H9 (cell line): ENCODE data around the gene FAM76A. TPM values are rescaled to one million over a fixed set of nuclear protein-coding genes. Genes with fewer than 3 reads are reported as not detected.

Experiments
- DNase-seq: peaks from one replicate; pipeline ENCODE4 v3.0.0-alpha.2; 2017
- H2AFZ ChIP-seq: one replicate; pipeline ENCODE4 v1.6.1; 2013; ENCODE audit warnings: mild to moderate bottlenecking, low read length, control low read depth, moderate library complexity
- H2AK5ac ChIP-seq: 2 replicates; pipeline ENCODE4 v1.6.1; 2013; ENCODE audit warnings: low read length, control low read depth, mixed read lengths; ENCODE audit not compliant: insufficient read length
- H2BK120ac ChIP-seq: one replicate; pipeline ENCODE4 v1.6.1; 2013; ENCODE audit warnings: low read depth, mild to moderate bottlenecking, low read length, control low read depth, inconsistent platforms; ENCODE audit not compliant: poor library complexity, severe bottlenecking
- H2BK12ac ChIP-seq: 2 replicates; pipeline ENCODE4 v1.6.1; 2013; ENCODE audit warnings: low read length, control low read depth, mixed read lengths, low read depth; ENCODE audit not compliant: insufficient read length
- H2BK15ac ChIP-seq: 2 replicates; pipeline ENCODE4 v1.6.1; 2013; ENCODE audit warnings: low read depth, low read length, control low read depth
- H2BK20ac ChIP-seq: one replicate; pipeline ENCODE4 v1.6.1; 2013; ENCODE audit warnings: low read depth, mild to moderate bottlenecking, low read length, control low read depth, inconsistent platforms; ENCODE audit not compliant: poor library complexity, severe bottlenecking
- H2BK5ac ChIP-seq: 2 replicates; pipeline ENCODE4 v1.6.1; 2013; ENCODE audit warnings: low read length, control low read depth, mixed read lengths; ENCODE audit not compliant: insufficient read length
- H3K14ac ChIP-seq: 2 replicates; pipeline ENCODE4 v1.6.1; 2013; ENCODE audit warnings: low read length, control low read depth; ENCODE audit not compliant: insufficient read depth
- H3K18ac ChIP-seq: 2 replicates; pipeline ENCODE4 v1.6.1; 2013; ENCODE audit warnings: low read depth, mild to moderate bottlenecking, mixed read lengths, low read length, control low read depth; ENCODE audit not compliant: insufficient read length
- H3K23ac ChIP-seq: 2 replicates; pipeline ENCODE4 v1.6.1; 2013; ENCODE audit warnings: low read length, control low read depth, mixed read lengths, low read depth; ENCODE audit not compliant: insufficient read length
- H3K23me2 ChIP-seq: 2 replicates; pipeline ENCODE4 v1.6.1; 2013; ENCODE audit warnings: low read depth, mild to moderate bottlenecking, mixed read lengths, low read length, control low read depth; ENCODE audit not compliant: insufficient read length, poor library complexity, severe bottlenecking
- H3K27ac ChIP-seq: 2 replicates; pipeline ENCODE4 v1.5.1; 2013; ENCODE audit warnings: low read length, control low read depth, mixed read lengths, low read depth; ENCODE audit not compliant: insufficient read length
- H3K27me3 ChIP-seq: 2 replicates; pipeline ENCODE4 v1.6.1; 2013; ENCODE audit warnings: low read length, control low read depth, inconsistent platforms; ENCODE audit not compliant: insufficient read depth
- H3K4ac ChIP-seq: 2 replicates; pipeline ENCODE4 v1.6.1; 2013; ENCODE audit warnings: low read depth, mild to moderate bottlenecking, control low read depth, inconsistent platforms, low read length, moderate library complexity
- H3K4me1 ChIP-seq: 2 replicates; pipeline ENCODE4 v1.6.1; 2013; ENCODE audit warnings: low read length, control low read depth, inconsistent platforms; ENCODE audit not compliant: insufficient read depth
- H3K4me2 ChIP-seq: 2 replicates; pipeline ENCODE4 v1.6.1; 2013; ENCODE audit warnings: low read length, control low read depth, mixed read lengths; ENCODE audit not compliant: insufficient read length, insufficient read depth
- H3K56ac ChIP-seq: 2 replicates; pipeline ENCODE4 v1.6.1; 2013; ENCODE audit warnings: low read depth, mild to moderate bottlenecking, mixed read lengths, low read length, control low read depth; ENCODE audit not compliant: insufficient read length
- H3K79me1 ChIP-seq: 2 replicates; pipeline ENCODE4 v1.6.1; 2013; ENCODE audit warnings: low read depth, mild to moderate bottlenecking, moderate library complexity, low read length, control low read depth, inconsistent platforms; ENCODE audit not compliant: insufficient read depth, poor library complexity, severe bottlenecking
- H3K79me2 ChIP-seq: 2 replicates; pipeline ENCODE4 v1.6.1; 2013; ENCODE audit warnings: low read length, control low read depth, inconsistent platforms; ENCODE audit not compliant: insufficient read depth
- H3K9ac ChIP-seq: 2 replicates; pipeline ENCODE4 v1.6.1; 2013; ENCODE audit warnings: low read length, control low read depth, mixed read lengths; ENCODE audit not compliant: insufficient read length; ENCODE audit errors: extremely low read depth
- H3K9me3 ChIP-seq: one replicate; pipeline ENCODE4 v1.6.1; 2013; ENCODE audit warnings: low read depth, low read length, inconsistent platforms; ENCODE audit not compliant: control insufficient read depth
- H3T11ph ChIP-seq: one replicate; pipeline ENCODE4 v1.6.1; 2013; ENCODE audit warnings: mild to moderate bottlenecking, low read length, control low read depth, inconsistent platforms
- H4K20me1 ChIP-seq: one replicate; pipeline ENCODE4 v1.6.1; 2013; ENCODE audit not compliant: control insufficient read depth, insufficient read length, insufficient read depth
- H4K5ac ChIP-seq: 2 replicates; pipeline ENCODE4 v1.6.1; 2013; ENCODE audit warnings: low read depth, mild to moderate bottlenecking, mixed read lengths, low read length, control low read depth; ENCODE audit not compliant: insufficient read length
- H4K8ac ChIP-seq: replicated peaks from 2 replicates; pipeline ENCODE4 v1.6.1; 2013; ENCODE audit warnings: low read length, control low read depth, mixed read lengths, low read depth; ENCODE audit not compliant: insufficient read length
- H4K91ac ChIP-seq: 2 replicates; pipeline ENCODE4 v1.6.1; 2013; ENCODE audit warnings: low read depth, mild to moderate bottlenecking, moderate library complexity, mixed read lengths, low read length, control low read depth; ENCODE audit not compliant: insufficient read length
- H3K27ac Mint-ChIP-seq, 3 experiments: 2 replicates in 2 of 3; 3 replicates in 1 of 3; pipeline ENCODE4 v1.8.0; 2020 to 2021; ENCODE audit warnings: mixed read lengths in 3 of 3, mild to moderate bottlenecking in 1 of 3, moderate library complexity in 1 of 3
- H3K27me3 Mint-ChIP-seq: 2 replicates; pipeline ENCODE4 v1.8.0; 2021; ENCODE audit warnings: low read depth, mild to moderate bottlenecking, moderate library complexity, mixed read lengths
- H3K36me3 Mint-ChIP-seq, 3 experiments: 2 replicates in 2 of 3; 3 replicates in 1 of 3; pipeline ENCODE4 v1.8.0; 2020 to 2021; ENCODE audit warnings: low read depth in 3 of 3, mixed read lengths in 3 of 3; ENCODE audit not compliant: insufficient read depth in 1 of 3
- H3K4me1 Mint-ChIP-seq, 2 experiments: 2 replicates each; pipeline ENCODE4 v1.8.0; 2020; ENCODE audit warnings: mixed read lengths in 2 of 2
- H3K4me3 Mint-ChIP-seq, 2 experiments: 2 replicates in 1 of 2; 3 replicates in 1 of 2; pipeline ENCODE4 v1.8.0; 2020 to 2021; ENCODE audit warnings: mild to moderate bottlenecking in 2 of 2, mixed read lengths in 2 of 2, moderate library complexity in 1 of 2
- H3K9me3 Mint-ChIP-seq, 2 experiments: 2 replicates in 1 of 2; 3 replicates in 1 of 2; pipeline ENCODE4 v1.8.0; 2020; ENCODE audit warnings: mild to moderate bottlenecking in 2 of 2, mixed read lengths in 2 of 2, moderate library complexity in 1 of 2
- WGBS: extraction: QIAGEN DNeasy Blood & Tissue Kit; methylation state at CpG from one replicate; pipeline ENCODE4 v1.1.7; 2013; ENCODE audit warnings: missing lambda C conversion rate, low lambda C conversion rate, mixed read lengths; ENCODE audit not compliant: insufficient read length; ENCODE audit errors: extremely low coverage; 5-methylcytosine and 5-hydroxymethylcytosine counted together
- total RNA-seq: library from RNA; stranded (reverse); gene quantifications from 2 replicates; pipeline ENCODE4 v1.2.1, GENCODE V29; 2021
- TF ChIP-seq, protein P1 (sequence below): fragments of 200-600 bp; sonication (generic); conservative IDR thresholded peaks from 3 replicates; pipeline ENCODE4 v1.8.0; 2021; ENCODE audit warnings: antibody characterized with exemption, mild to moderate bottlenecking

The FAM76A gene
- total RNA-seq, 1 experiment from 2014 or later, result 10.6 TPM

DNA sequence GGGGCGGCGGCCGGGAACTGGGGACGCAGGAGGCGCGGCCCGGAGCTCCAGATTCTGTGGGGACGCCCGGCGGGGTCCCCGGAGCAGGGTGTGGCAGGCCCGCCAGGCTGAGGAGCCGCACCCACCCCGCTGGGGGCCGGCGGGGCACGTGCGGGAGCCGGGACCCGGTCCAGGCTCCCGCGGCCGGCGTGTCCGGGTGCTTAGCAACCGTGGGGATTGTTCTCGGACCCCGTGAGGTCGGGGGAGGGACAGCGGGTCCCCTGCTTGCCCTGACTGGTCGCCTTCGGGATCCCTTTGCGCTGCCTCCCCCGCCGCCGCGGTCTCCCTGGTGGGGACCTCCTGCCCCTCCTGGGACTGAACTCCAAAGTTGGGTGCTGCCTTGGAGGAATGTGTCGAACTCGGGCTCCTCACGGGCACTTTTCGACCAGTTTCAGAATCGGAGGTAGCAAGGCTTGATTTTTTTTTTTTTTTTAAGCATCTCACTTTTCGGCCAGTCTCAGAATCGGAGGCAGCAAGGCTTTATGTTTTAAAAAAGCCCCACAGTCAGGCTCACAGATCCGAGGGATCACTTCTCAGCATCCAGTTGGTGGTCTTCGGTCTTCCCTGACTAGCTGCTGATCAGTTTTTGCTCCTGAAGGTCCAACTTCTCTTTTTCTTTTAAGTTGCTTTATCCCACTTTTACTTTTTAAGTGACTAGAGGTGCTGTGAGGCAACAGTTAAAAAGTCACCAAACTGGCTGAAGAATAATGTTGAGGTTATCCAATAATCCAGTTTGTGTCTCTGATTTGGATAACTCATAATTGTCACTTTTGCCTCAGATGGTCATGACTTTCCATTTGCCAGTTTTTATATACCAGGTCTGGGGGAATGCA, 648 bp downstream of the FAM76A start:
- H2BK5ac ChIP-seq, result no peak overlapping the region
- no peak overlapping the region for H2BK120ac ChIP-seq
- H2BK12ac ChIP-seq, result no peak overlapping the region
- H3K9me3 ChIP-seq, result no peaks in the 10 kb centered on the region
- peak overlapping the region; percentile 11 for H2AFZ ChIP-seq
- H3K14ac ChIP-seq, result peak overlapping the region; percentile 45
- H4K8ac ChIP-seq, result no peak overlapping the region
- Mint-ChIP-seq H3K9me3 (no peaks in the 10 kb centered on the region; a peak in 1 of 5 replicates), H3K27me3 (peaks cover 8% of the 10 kb centered on the region), H3K4me3 (peak overlapping the region; percentile 81 to 87), H3K4me1 (peaks cover 9 to 12% of the 10 kb centered on the region in 2 experiments), H3K27ac (no peak overlapping the region), H3K36me3 (peaks cover 1 to 18% (median 15%) of the 10 kb centered on the region in 3 experiments; a peak in 6 of 7 replicates)
- H3K23ac ChIP-seq, result no peak overlapping the region
- no peak overlapping the region for H3K18ac ChIP-seq
- H4K20me1 ChIP-seq, result no peaks in the 10 kb centered on the region
- no peak overlapping the region for H4K5ac ChIP-seq
- no peak overlapping the region for H2BK15ac ChIP-seq
- no peaks in the 10 kb centered on the region for H3K4me1 ChIP-seq
- peak overlapping the region; percentile 95 for H3K4me2 ChIP-seq
- no peak overlapping the region for H3K4ac ChIP-seq
- no peak overlapping the region for H2BK20ac ChIP-seq
- no peak overlapping the region for H2AK5ac ChIP-seq
- H3K79me1 ChIP-seq, result no peaks in the 10 kb centered on the region
- H3K9ac ChIP-seq, result peak overlapping the region; percentile 70
- no peak overlapping the region for H4K91ac ChIP-seq
- DNase-seq, result peak; percentile 72
- no peak overlapping the region for H3K56ac ChIP-seq
- H3T11ph ChIP-seq, result no peak overlapping the region
- no peaks in the 10 kb centered on the region for H3K27me3 ChIP-seq
- no CpG with 5 or more reads among the region's 46 CpGs for WGBS
- peaks cover 6% of the 10 kb centered on the region for H3K23me2 ChIP-seq
- H3K27ac ChIP-seq, result no peak overlapping the region
- TF ChIP-seq, protein P1, sequence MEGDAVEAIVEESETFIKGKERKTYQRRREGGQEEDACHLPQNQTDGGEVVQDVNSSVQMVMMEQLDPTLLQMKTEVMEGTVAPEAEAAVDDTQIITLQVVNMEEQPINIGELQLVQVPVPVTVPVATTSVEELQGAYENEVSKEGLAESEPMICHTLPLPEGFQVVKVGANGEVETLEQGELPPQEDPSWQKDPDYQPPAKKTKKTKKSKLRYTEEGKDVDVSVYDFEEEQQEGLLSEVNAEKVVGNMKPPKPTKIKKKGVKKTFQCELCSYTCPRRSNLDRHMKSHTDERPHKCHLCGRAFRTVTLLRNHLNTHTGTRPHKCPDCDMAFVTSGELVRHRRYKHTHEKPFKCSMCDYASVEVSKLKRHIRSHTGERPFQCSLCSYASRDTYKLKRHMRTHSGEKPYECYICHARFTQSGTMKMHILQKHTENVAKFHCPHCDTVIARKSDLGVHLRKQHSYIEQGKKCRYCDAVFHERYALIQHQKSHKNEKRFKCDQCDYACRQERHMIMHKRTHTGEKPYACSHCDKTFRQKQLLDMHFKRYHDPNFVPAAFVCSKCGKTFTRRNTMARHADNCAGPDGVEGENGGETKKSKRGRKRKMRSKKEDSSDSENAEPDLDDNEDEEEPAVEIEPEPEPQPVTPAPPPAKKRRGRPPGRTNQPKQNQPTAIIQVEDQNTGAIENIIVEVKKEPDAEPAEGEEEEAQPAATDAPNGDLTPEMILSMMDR, result no peak
- H3K79me2 ChIP-seq, result no peaks in the 10 kb centered on the region
